Right atrium auricular region (tissue), 2 donors: Measurements from ENCODE around the gene RXYLT1. TPM values are rescaled to one million over a fixed set of nuclear protein-coding genes. Genes with fewer than 3 reads are reported as not detected.

Experiments
- DNase-seq: peaks from one replicate; pipeline ENCODE4 v3.0.0-alpha.2; 2019; ENCODE audit warnings: low spot score
- H3K27ac ChIP-seq, 2 donors: fragments of 200-600 bp; sonication (generic); 1 replicate in 1 of 2; 2 replicates in 1 of 2; pipeline ENCODE4 v1.5.1; 2016 to 2019
- H3K27me3 ChIP-seq, 2 donors: fragments of 200-600 bp; sonication (generic); one replicate each; pipeline versions ENCODE4 v1.5.1 to v1.6.0; 2017 to 2019
- H3K36me3 ChIP-seq: fragments of 200-600 bp; sonication (generic); one replicate; pipeline ENCODE4 v1.5.1; 2016
- H3K4me1 ChIP-seq, 2 donors: fragments of 200-600 bp; sonication (generic); one replicate each; pipeline versions ENCODE4 v1.5.1 to v1.6.0; 2017 to 2019
- H3K4me3 ChIP-seq, 2 donors: fragments of 200-600 bp; sonication (generic); 1 replicate in 1 of 2; 2 replicates in 1 of 2; pipeline ENCODE4 v1.5.1; 2017 to 2019; ENCODE audit warnings: mild to moderate bottlenecking in 1 of 2, moderate library complexity in 1 of 2
- H3K9me3 ChIP-seq, 2 donors: fragments of 200-600 bp; sonication (generic); one replicate each; pipeline ENCODE4 v1.5.1; 2019
- CTCF ChIP-seq, 2 donors: fragments of 200-600 bp; sonication (generic); IDR thresholded peaks; one replicate each; pipeline ENCODE4 v1.5.1; 2019; ENCODE audit warnings: antibody characterized with exemption in 2 of 2
- total RNA-seq, 2 donors: library from RNA; depleted of rRNA; stranded (reverse); fragments of >200 nt; gene quantifications; one replicate each; pipeline ENCODE4 v1.1.0, GENCODE V29; 2016

RXYLT1 gene
- total RNA-seq, 2 donors from 2014 or later: 18.7 to 21.7 TPM

GRCh38 chr12:63816031-63816430, 36.3 kb downstream of the RXYLT1 start:
- H3K4me1 ChIP-seq: no peaks in the 10 kb centered on the region
- no peak for DNase-seq
- no peak for TF ChIP-seq CTCF (IDR thresholded peaks at IDR 0.05)
- H3K4me3 ChIP-seq: no peak overlapping the region
- H3K27ac ChIP-seq: no peak overlapping the region
- H3K36me3 ChIP-seq: no peaks in the 10 kb centered on the region
- peaks cover 0 to 6% of the 10 kb centered on the region in 2 donors for H3K9me3 ChIP-seq
- no peaks in the 10 kb centered on the region for H3K27me3 ChIP-seq

GRCh38 chr12:63820427-63820826, 40.7 kb downstream of the RXYLT1 start:
- H3K36me3 ChIP-seq: no peaks in the 10 kb centered on the region
- no peak for DNase-seq
- no peaks in the 10 kb centered on the region for H3K4me1 ChIP-seq
- no peaks in the 10 kb centered on the region for H3K27me3 ChIP-seq
- TF ChIP-seq CTCF (IDR thresholded peaks at IDR 0.05): no peak
- no peak overlapping the region for H3K27ac ChIP-seq
- H3K9me3 ChIP-seq: peaks cover 0 to 6% of the 10 kb centered on the region in 2 donors
- H3K4me3 ChIP-seq: no peak overlapping the region

- Histone ChIP-seq H3K4me1 (no peaks in the 10 kb centered on the region), H3K27ac (peak overlapping the region; percentile 14 to 16), H3K27me3 (no peaks in the 10 kb centered on the region), H3K4me3 (peak overlapping the region; percentile 47 to 55), H3K36me3 (no peaks in the 10 kb centered on the region), H3K9me3 (peaks cover 0 to 6% of the 10 kb centered on the region in 2 donors)
- DNase-seq: no peak
- TF ChIP-seq CTCF (IDR thresholded peaks at IDR 0.05): no peak
Observed at GRCh38 chr12:63821781-63822251, 42.1 kb downstream of the RXYLT1 start.

GRCh38 chr12:63822352-63822751, 42.6 kb downstream of the RXYLT1 start:
- Histone ChIP-seq H3K36me3 (no peaks in the 10 kb centered on the region), H3K4me1 (no peaks in the 10 kb centered on the region), H3K4me3 (peak overlapping the region in 1 of 2 donors; percentile 55), H3K27me3 (no peaks in the 10 kb centered on the region), H3K9me3 (peaks cover 0 to 6% of the 10 kb centered on the region in 2 donors), H3K27ac (no peak overlapping the region)
- no peak for DNase-seq
- no peak for TF ChIP-seq CTCF (IDR thresholded peaks at IDR 0.05)

GRCh38 chr12:63823040-63823439, 43.3 kb downstream of the RXYLT1 start:
- H3K4me3 ChIP-seq: no peak overlapping the region
- H3K36me3 ChIP-seq: no peaks in the 10 kb centered on the region
- H3K4me1 ChIP-seq: no peaks in the 10 kb centered on the region
- peaks cover 0 to 6% of the 10 kb centered on the region in 2 donors for H3K9me3 ChIP-seq
- no peak for DNase-seq
- no peak overlapping the region for H3K27ac ChIP-seq
- no peaks in the 10 kb centered on the region for H3K27me3 ChIP-seq
- TF ChIP-seq CTCF (IDR thresholded peaks at IDR 0.05): no peak

GRCh38 chr12:63826006-63826585, 46.4 kb downstream of the RXYLT1 start:
- Histone ChIP-seq H3K36me3 (no peaks in the 10 kb centered on the region), H3K27me3 (no peaks in the 10 kb centered on the region), H3K9me3 (no peaks in the 10 kb centered on the region), H3K4me1 (no peaks in the 10 kb centered on the region), H3K27ac (no peak overlapping the region), H3K4me3 (no peak overlapping the region)
- no peak for DNase-seq
- peak; percentile 46 to 74 for TF ChIP-seq CTCF (IDR thresholded peaks at IDR 0.05)
